Nephron (organoid): Measurements from ENCODE around the gene MT2A.

Source experiments
- H3K27ac Mint-ChIP-seq, 3 experiments: 2 replicates each; pipeline ENCODE4 v1.8.0; 2020; ENCODE audit warnings: mixed read lengths in 3 of 3, mild to moderate bottlenecking in 2 of 3, moderate library complexity in 1 of 3
- H3K27me3 Mint-ChIP-seq: 2 replicates; pipeline ENCODE4 v1.8.0; 2021; ENCODE audit warnings: low read depth, mild to moderate bottlenecking, moderate library complexity, mixed read lengths
- H3K36me3 Mint-ChIP-seq: 2 replicates; pipeline ENCODE4 v1.8.0; 2020; ENCODE audit warnings: low read depth, mixed read lengths
- H3K4me1 Mint-ChIP-seq: 2 replicates; pipeline ENCODE4 v1.8.0; 2020; ENCODE audit warnings: mixed read lengths
- H3K4me3 Mint-ChIP-seq, 3 experiments: 2 replicates each; pipeline ENCODE4 v1.8.0; 2020; ENCODE audit warnings: mild to moderate bottlenecking in 3 of 3, mixed read lengths in 3 of 3, moderate library complexity in 2 of 3
- H3K9me3 Mint-ChIP-seq: 2 replicates; pipeline ENCODE4 v1.8.0; 2020; ENCODE audit warnings: mixed read lengths
- CTCF ChIP-seq, 3 experiments: fragments of 200-600 bp; sonication (generic); IDR thresholded peaks; one replicate each; pipeline ENCODE4 v1.5.0; 2021; ENCODE audit warnings: antibody characterized with exemption in 3 of 3; ENCODE audit not compliant: unreplicated experiment in 3 of 3

The MT2A gene

GRCh38 chr16:56583351-56584168, 24.8 kb upstream of the MT2A start:
- TF ChIP-seq CTCF (IDR thresholded peaks at IDR 0.05; ENCODE audit: unreplicated experiment in 3 of 3), result no peak
- no peaks in the 10 kb centered on the region for H3K36me3 Mint-ChIP-seq
- no peak overlapping the region for H3K27ac Mint-ChIP-seq
- H3K4me1 Mint-ChIP-seq, result no peaks in the 10 kb centered on the region
- peaks cover 7% of the 10 kb centered on the region for H3K9me3 Mint-ChIP-seq
- H3K27me3 Mint-ChIP-seq, result peaks cover 72% of the 10 kb centered on the region
- H3K4me3 Mint-ChIP-seq, result no peak overlapping the region

- Mint-ChIP-seq H3K27me3 (peaks cover 80% of the 10 kb centered on the region), H3K9me3 (no peaks in the 10 kb centered on the region), H3K27ac (no peak overlapping the region), H3K4me3 (no peak overlapping the region), H3K4me1 (no peaks in the 10 kb centered on the region), H3K36me3 (no peaks in the 10 kb centered on the region)
- no peak for TF ChIP-seq CTCF (IDR thresholded peaks at IDR 0.05; ENCODE audit: unreplicated experiment in 3 of 3)
Measured at GRCh38 chr16:56584276-56584675, 24.1 kb upstream of the MT2A start.

GRCh38 chr16:56588781-56589140, 19.6 kb upstream of the MT2A start:
- Mint-ChIP-seq H3K27ac (no peak overlapping the region), H3K4me3 (peak overlapping the region; percentile 72 to 78 (median 77)), H3K27me3 (peaks cover 95% of the 10 kb centered on the region), H3K36me3 (no peaks in the 10 kb centered on the region), H3K9me3 (no peaks in the 10 kb centered on the region), H3K4me1 (peaks cover 7% of the 10 kb centered on the region)
- TF ChIP-seq CTCF (IDR thresholded peaks at IDR 0.05; ENCODE audit: unreplicated experiment in 3 of 3), result no peak

GRCh38 chr16:56589141-56590039, 19.0 kb upstream of the MT2A start, which contains the start of gene MT3:
Gene MT3, plus strand, starts transcription at chr16:56589528. Its CDS starts 63 bp downstream, at chr16:56589591.
- peaks cover 7% of the 10 kb centered on the region for H3K4me1 Mint-ChIP-seq
- H3K4me3 Mint-ChIP-seq, result peak within 1 kb of the TSS; percentile 76 to 78 (median 77)
- H3K27ac Mint-ChIP-seq, result no peak within 1 kb of the TSS
- H3K36me3 Mint-ChIP-seq, result no peaks in the 10 kb centered on the region
- no peaks in the 10 kb centered on the region for H3K9me3 Mint-ChIP-seq
- H3K27me3 Mint-ChIP-seq, result peaks cover 97% of the 10 kb centered on the region
- TF ChIP-seq CTCF (IDR thresholded peaks at IDR 0.05; ENCODE audit: unreplicated experiment in 3 of 3), result no peak

GRCh38 chr16:56591377-56592060, 16.9 kb upstream of the MT2A start:
- peaks cover 88% of the 10 kb centered on the region for H3K27me3 Mint-ChIP-seq
- H3K36me3 Mint-ChIP-seq, result no peaks in the 10 kb centered on the region
- peak overlapping the region in 1 of 3 experiments; percentile 29 for H3K4me3 Mint-ChIP-seq
- H3K27ac Mint-ChIP-seq, result no peak overlapping the region
- H3K4me1 Mint-ChIP-seq, result peaks cover 7% of the 10 kb centered on the region
- TF ChIP-seq CTCF (IDR thresholded peaks at IDR 0.05; ENCODE audit: unreplicated experiment in 3 of 3), result no peak
- H3K9me3 Mint-ChIP-seq, result no peaks in the 10 kb centered on the region
